ENCODE data around the gene TTC34. TPM values are rescaled to one million over a fixed set of nuclear protein-coding genes. Genes with fewer than 3 reads are reported as not detected.

Gene TTC34
- total and polyA plus RNA-seq, 4 donors: 0.10 to 1.6 (median 1.1) TPM

DNA sequence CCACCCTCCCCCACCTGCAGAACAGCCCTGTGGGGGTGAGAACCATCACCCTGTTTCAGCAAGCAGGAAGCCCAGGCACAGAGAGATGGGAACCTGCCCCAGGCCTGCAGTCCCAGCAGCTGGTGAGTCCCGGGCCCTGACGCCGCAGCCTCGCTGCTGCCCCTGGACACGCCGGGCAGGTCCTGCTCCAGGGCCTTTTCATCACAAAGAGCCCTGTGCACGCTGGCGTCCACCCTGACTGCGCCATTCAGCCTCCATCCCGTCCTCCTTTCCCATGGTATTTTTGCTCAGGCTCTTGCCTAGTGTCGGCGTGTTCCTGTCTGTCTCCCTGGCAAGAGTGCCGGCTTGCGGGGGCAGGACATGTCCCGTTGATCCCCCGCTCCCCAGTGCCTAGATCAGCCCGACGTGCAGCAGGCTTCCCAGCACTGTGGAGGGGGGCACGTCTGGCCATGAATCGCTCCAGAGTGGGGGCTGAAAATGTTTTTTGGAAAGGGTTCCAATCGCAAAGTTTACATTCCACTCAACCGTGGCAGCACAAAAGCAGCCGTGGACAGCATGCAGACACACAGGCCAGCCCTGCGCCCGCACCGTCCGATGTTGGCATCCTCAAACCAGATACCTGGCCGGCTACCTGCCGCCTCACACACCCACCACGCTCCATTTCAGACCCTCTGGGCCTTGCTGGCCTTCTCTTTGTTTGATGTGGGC is 6.3 kb upstream of the TTC34 start:
- Histone ChIP-seq H3K9me3 (ENCODE audit: control insufficient read depth, insufficient read depth, low read length) (no peaks in the 10 kb centered on the region), H3K4me1 (ENCODE audit: control insufficient read depth, insufficient read depth, low read length) (peaks cover 76% of the 10 kb centered on the region), H3K4me3 (ENCODE audit: low read depth, low read length) (no peak overlapping the region), H3K36me3 (ENCODE audit: control insufficient read depth, insufficient read depth, low read length) (peaks cover 3% of the 10 kb centered on the region), H3K27ac (ENCODE audit: low read depth, low read length) (no peak overlapping the region), H3K27me3 (ENCODE audit: control insufficient read depth, insufficient read depth, low read length) (peaks cover 3% of the 10 kb centered on the region)
- 82% methylated on average over 25 of the region's 30 CpGs for WGBS (ENCODE audit: insufficient coverage)
- no peak for DNase-seq (ENCODE audit: low read depth in 4 of 6, low spot score in 6 of 6)

DNA sequence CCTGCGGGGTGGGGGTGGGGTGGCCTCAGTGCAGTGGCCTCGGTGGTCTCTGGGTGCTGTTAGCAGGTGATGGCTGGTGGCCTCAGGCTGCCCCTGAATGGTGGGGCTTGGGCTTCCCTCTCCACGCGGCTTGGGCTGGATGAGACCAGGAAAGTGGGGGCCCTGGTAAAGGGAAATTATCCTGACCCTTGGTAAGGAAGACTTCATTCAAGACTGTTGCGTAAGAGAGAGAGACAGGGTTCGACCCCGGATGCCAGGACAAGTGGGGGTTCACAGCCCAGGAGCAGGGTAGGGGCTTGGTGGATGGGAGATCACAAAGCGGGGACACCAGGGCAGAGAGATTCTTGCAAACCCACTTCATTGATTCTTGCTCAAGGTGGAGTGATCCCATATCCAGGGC is 5.5 kb upstream of the TTC34 start:
- Histone ChIP-seq H3K4me3 (ENCODE audit: low read depth, low read length) (no peak overlapping the region), H3K36me3 (ENCODE audit: control insufficient read depth, insufficient read depth, low read length) (peaks cover 3% of the 10 kb centered on the region), H3K9me3 (ENCODE audit: control insufficient read depth, insufficient read depth, low read length) (no peaks in the 10 kb centered on the region), H3K4me1 (ENCODE audit: control insufficient read depth, insufficient read depth, low read length) (peaks cover 80% of the 10 kb centered on the region), H3K27me3 (ENCODE audit: control insufficient read depth, insufficient read depth, low read length) (peaks cover 5% of the 10 kb centered on the region), H3K27ac (ENCODE audit: low read depth, low read length) (no peak overlapping the region)
- WGBS (ENCODE audit: insufficient coverage): 67% methylated on average over 8 of the region's 8 CpGs
- no peak for DNase-seq (ENCODE audit: low read depth in 4 of 6, low spot score in 6 of 6)

DNA sequence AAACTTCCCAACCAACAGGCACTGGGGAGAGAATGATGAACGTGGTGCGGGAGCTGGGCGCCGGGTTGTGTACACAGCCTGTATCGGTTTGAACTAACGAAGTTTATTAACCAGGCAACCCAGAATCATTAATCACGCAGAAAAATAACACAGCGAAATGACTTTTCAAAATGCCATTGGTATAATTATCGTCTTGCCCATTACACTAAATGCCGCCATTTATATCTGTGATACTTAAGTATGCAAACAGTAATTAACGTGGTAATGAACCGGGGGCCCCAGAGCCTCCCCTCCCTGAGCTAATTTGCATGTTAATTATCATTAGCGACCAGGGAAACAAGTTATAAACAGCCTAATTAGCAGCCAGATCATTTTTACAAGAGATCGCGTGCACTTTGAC is 5.1 kb upstream of the TTC34 start:
- WGBS (ENCODE audit: insufficient coverage): 32% methylated on average over 11 of the region's 15 CpGs
- Histone ChIP-seq H3K4me1 (ENCODE audit: control insufficient read depth, insufficient read depth, low read length) (peaks cover 81% of the 10 kb centered on the region), H3K36me3 (ENCODE audit: control insufficient read depth, insufficient read depth, low read length) (peaks cover 3% of the 10 kb centered on the region), H3K4me3 (ENCODE audit: low read depth, low read length) (no peak overlapping the region), H3K27ac (ENCODE audit: low read depth, low read length) (no peak overlapping the region), H3K27me3 (ENCODE audit: control insufficient read depth, insufficient read depth, low read length) (peaks cover 5% of the 10 kb centered on the region), H3K9me3 (ENCODE audit: control insufficient read depth, insufficient read depth, low read length) (no peaks in the 10 kb centered on the region)
- peak in 4 of 6 donors; percentile 6 to 94 (median 28) for DNase-seq (ENCODE audit: low read depth in 4 of 6, low spot score in 6 of 6)

DNA sequence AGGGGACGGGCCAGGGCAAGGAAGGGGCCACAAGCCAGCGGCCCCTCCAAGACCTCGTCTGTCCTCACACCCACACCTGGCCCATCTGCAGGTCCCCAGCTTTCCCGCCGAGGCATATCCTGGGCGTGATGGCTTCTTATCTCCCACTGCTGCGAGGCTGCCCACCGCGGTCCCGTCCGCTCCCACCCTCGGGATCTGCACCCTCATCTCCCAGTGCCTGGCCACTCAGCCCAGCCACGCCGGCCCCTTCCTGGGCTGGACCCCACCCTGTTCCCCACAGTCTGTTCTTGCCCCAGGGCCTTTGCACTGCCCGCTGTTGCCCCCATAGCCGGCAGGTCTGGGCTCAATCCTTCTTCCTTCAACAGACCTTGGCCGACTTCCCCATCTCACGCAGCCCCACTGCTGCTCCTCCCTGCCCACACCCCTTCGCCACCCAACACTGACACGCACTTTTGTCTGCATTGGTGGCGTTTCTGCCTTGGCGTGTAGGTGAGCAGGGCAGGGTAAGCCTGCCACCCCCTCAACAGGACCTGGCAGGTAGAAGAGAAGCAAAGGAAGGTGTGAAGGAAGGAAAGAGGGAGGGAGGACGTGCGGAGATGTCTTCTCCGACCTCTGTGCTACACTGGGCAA is 4.4 kb upstream of the TTC34 start:
- WGBS (ENCODE audit: insufficient coverage): 89% methylated on average over 20 of the region's 25 CpGs
- Histone ChIP-seq H3K27me3 (ENCODE audit: control insufficient read depth, insufficient read depth, low read length) (peaks cover 5% of the 10 kb centered on the region), H3K4me1 (ENCODE audit: control insufficient read depth, insufficient read depth, low read length) (peaks cover 81% of the 10 kb centered on the region), H3K9me3 (ENCODE audit: control insufficient read depth, insufficient read depth, low read length) (no peaks in the 10 kb centered on the region), H3K36me3 (ENCODE audit: control insufficient read depth, insufficient read depth, low read length) (peaks cover 3% of the 10 kb centered on the region), H3K4me3 (ENCODE audit: low read depth, low read length) (no peak overlapping the region), H3K27ac (ENCODE audit: low read depth, low read length) (no peak overlapping the region)
- no peak for DNase-seq (ENCODE audit: low read depth in 4 of 6, low spot score in 6 of 6)

DNA sequence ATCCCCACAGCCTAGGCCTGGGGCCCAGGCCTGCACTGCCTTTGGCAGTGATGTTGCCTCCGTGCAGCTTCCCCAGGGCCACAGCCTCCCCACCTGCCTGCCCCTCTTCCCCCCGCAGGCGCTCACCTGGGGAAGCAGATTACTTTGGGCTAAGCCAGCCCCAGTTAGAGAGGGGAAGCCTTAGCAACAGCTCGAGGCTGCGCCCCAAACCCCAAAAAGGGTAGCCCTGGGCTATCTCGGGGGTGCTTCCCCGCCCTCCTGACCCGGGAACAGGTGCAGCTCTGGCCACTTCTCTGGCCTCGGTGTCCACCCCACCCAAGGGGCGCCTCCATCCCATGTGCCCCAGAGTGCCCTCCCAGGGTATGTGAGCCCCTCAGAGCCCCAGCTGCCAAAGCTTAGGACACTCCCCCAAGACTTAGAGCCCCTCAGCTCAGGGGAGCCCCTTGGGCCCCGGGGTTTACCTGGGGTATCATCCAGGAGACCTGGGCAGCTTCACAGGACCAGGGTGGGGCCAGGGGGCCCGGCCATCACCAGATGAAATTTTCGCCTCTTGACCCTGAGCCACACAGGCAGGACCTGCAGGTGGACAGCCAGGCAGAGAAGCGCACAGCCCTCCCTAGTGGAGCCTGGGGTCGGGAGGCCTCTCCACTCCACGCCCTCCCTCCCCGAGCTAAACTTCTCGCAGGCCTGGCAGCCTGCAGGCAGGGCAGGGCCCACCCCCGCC is 3.3 kb upstream of the TTC34 start:
- Histone ChIP-seq H3K36me3 (ENCODE audit: control insufficient read depth, insufficient read depth, low read length) (peaks cover 6% of the 10 kb centered on the region), H3K9me3 (ENCODE audit: control insufficient read depth, insufficient read depth, low read length) (no peaks in the 10 kb centered on the region), H3K27me3 (ENCODE audit: control insufficient read depth, insufficient read depth, low read length) (peaks cover 5% of the 10 kb centered on the region), H3K4me1 (ENCODE audit: control insufficient read depth, insufficient read depth, low read length) (peaks cover 75% of the 10 kb centered on the region), H3K4me3 (ENCODE audit: low read depth, low read length) (no peak overlapping the region), H3K27ac (ENCODE audit: low read depth, low read length) (no peak overlapping the region)
- no peak for DNase-seq (ENCODE audit: low read depth in 4 of 6, low spot score in 6 of 6)
- 75% methylated on average over 13 of the region's 19 CpGs for WGBS (ENCODE audit: insufficient coverage)

DNA sequence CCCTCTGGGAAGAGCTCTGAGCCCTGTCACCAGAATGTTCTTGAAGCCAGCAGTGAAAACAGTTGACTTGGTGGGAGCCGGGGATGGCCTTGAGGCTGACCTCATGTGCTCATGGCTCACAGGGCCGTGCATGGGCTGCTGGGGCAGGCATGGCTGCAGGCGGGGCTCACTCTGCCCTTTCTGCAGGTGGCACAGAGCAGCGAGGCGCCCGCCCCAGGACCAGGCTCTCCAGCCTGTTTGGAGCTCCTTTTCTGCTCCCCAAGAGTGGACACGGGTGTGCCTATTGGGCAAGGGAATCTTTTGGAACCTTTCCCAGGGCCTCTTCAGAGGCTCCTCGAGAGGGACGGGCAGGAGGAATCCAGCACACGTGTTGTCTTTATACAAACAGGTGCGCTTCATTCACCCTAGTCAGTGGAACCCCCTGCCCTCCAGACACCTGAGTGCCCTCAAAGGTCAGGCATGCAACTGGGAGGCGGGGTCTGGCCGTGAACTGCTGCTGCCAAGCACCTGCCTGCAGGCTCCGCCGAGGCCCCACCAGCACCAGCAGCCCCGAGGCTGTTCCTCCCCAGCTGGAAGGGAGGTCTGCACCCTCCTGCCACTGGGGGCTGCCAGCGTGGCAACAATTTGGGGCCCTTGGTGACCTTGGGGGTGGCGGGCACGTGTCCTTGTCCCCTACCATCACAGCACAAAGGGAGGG is 2.6 kb upstream of the TTC34 start:
- no peak for DNase-seq (ENCODE audit: low read depth in 4 of 6, low spot score in 6 of 6)
- WGBS (ENCODE audit: insufficient coverage): 75% methylated on average over 18 of the region's 19 CpGs
- H3K27me3 ChIP-seq (ENCODE audit: control insufficient read depth, insufficient read depth, low read length): peaks cover 5% of the 10 kb centered on the region

DNA sequence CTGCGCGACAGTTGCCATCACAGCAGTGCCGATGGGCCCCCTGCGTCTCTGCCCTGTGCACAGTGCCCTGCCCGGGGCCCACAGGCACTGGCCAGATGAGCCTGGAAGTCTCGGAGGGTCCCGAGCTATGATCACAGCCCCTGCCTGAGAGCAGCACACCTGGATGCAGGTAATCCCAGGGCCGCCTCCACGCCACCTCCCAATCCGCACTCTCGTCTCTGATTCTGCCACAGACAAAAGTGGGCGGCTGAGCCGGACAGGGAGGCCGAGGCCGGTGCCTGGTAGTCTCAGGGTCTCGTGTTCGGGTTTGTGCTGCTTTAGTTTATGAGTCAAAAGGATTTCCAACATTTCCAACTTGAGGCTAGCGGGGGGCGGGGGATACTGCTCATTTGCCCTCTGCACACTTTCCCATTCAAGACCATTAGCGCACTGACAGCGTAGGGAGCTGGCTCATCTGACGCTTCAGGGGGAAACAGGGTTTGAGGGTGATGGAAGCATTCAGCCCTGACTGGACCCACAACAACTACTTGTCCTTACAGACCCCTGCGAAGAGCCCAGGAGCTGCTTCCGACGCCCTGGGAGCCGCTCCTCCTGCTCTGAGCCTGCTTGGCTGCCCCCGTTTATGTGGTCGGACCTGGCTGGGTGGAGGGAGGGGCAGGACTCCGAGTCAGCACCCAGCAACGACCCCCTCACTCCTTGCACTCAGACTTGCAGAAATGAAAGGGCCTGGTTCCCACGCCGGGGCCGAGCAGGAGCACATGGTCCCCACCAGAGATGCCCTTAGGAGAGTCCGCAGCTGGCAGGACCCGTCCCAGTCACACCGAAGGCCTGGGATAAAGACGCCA is 1.8 kb upstream of the TTC34 start:
- Histone ChIP-seq H3K27me3 (ENCODE audit: control insufficient read depth, insufficient read depth, low read length) (peaks cover 5% of the 10 kb centered on the region), H3K4me1 (ENCODE audit: control insufficient read depth, insufficient read depth, low read length) (peaks cover 71% of the 10 kb centered on the region), H3K27ac (ENCODE audit: low read depth, low read length) (no peak overlapping the region), H3K9me3 (ENCODE audit: control insufficient read depth, insufficient read depth, low read length) (no peaks in the 10 kb centered on the region), H3K4me3 (ENCODE audit: low read depth, low read length) (no peak overlapping the region), H3K36me3 (ENCODE audit: control insufficient read depth, insufficient read depth, low read length) (peaks cover 6% of the 10 kb centered on the region)
- no peak for DNase-seq (ENCODE audit: low read depth in 4 of 6, low spot score in 6 of 6)
- WGBS (ENCODE audit: insufficient coverage): 79% methylated on average over 28 of the region's 37 CpGs

More for the DNA sequence above, 2.6 kb upstream of the TTC34 start:
- peaks cover 6% of the 10 kb centered on the region for H3K36me3 ChIP-seq (ENCODE audit: control insufficient read depth, insufficient read depth, low read length)
- H3K27ac ChIP-seq (ENCODE audit: low read depth, low read length): no peak overlapping the region
- H3K4me1 ChIP-seq (ENCODE audit: control insufficient read depth, insufficient read depth, low read length): peaks cover 71% of the 10 kb centered on the region
- no peak overlapping the region for H3K4me3 ChIP-seq (ENCODE audit: low read depth, low read length)
- H3K9me3 ChIP-seq (ENCODE audit: control insufficient read depth, insufficient read depth, low read length): no peaks in the 10 kb centered on the region

DNA sequence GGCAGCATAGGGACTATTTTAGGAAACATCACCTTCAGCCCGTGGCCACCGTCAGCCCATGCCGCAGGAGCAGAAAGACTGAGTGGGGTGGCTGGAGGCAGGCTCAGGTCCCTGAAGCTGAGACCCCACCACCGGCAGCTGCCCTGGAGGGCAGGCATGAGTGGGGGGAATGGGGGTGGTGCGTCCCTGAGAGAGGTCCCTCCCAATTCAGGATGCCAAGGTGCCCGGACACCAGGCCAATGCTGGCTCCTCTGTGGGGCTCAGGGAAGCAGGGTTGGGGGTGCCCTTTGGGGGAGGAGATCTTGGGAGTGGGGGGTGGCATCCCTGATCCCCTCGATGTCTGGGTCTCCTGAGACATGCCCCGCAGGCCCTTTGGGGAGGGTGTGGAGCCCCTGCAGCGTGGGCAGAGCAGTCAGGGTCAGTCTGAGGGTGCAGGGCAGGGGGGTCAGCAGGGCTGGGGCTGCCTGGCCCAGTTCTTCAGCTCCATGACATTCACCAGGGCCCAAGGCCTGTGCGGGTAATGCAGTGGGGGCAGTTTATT is 998 bp upstream of the TTC34 start:
- H3K4me3 ChIP-seq (ENCODE audit: low read depth, low read length): no peak overlapping the region
- H3K4me1 ChIP-seq (ENCODE audit: control insufficient read depth, insufficient read depth, low read length): peaks cover 65% of the 10 kb centered on the region
- DNase-seq (ENCODE audit: low read depth in 4 of 6, low spot score in 6 of 6): no peak
- no peaks in the 10 kb centered on the region for H3K9me3 ChIP-seq (ENCODE audit: control insufficient read depth, insufficient read depth, low read length)
- H3K27me3 ChIP-seq (ENCODE audit: control insufficient read depth, insufficient read depth, low read length): peaks cover 5% of the 10 kb centered on the region
- no peak overlapping the region for H3K27ac ChIP-seq (ENCODE audit: low read depth, low read length)
- 84% methylated on average over 10 of the region's 10 CpGs for WGBS (ENCODE audit: insufficient coverage)
- peaks cover 6% of the 10 kb centered on the region for H3K36me3 ChIP-seq (ENCODE audit: control insufficient read depth, insufficient read depth, low read length)

Data from spinal cord (tissue), 10 donors.